Motor neuron (in vitro differentiated cells): ENCODE data around the gene ORC2. TPM values are rescaled to one million over a fixed set of nuclear protein-coding genes. Genes with fewer than 3 reads are reported as not detected.
A peak's percentile ranks its signal among the peaks of the same experiment; 100 is the strongest.
"Not testable (repeated sequence)": the region's sequence is repeated elsewhere in the genome, so short reads cannot be mapped to it uniquely, and the experiment has no call there.

Experiments
- ATAC-seq, 8 experiments: fragments of 200-7000 bp; cut with Tn5 transposase; replicated peaks in 6 of 8; 2 replicates each; pipeline ENCODE4 v1.8.0; 2021; ENCODE audit warnings: mild to moderate bottlenecking in 8 of 8, moderate library complexity in 8 of 8
- H3K27ac ChIP-seq, 2 donors: fragments of 250-450 bp; sonication (Bioruptor Pico); 2 replicates each; pipeline ENCODE4 v1.9.0; 2021; ENCODE audit warnings: antibody characterized with exemption in 2 of 2, mild to moderate bottlenecking in 2 of 2, moderate library complexity in 1 of 2
- H3K4me1 ChIP-seq, 2 donors: fragments of 250-450 bp; sonication (Bioruptor Pico); replicated peaks in 1 of 2; 2 replicates each; pipeline ENCODE4 v1.6.1; 2021; ENCODE audit warnings: antibody characterized with exemption in 2 of 2, mild to moderate bottlenecking in 2 of 2, moderate library complexity in 1 of 2
- H3K4me3 ChIP-seq, 5 donors: fragments of 250-450 bp; sonication (Bioruptor Pico); 2 replicates each; pipeline ENCODE4 v1.9.0; 2021; ENCODE audit warnings: antibody characterized with exemption in 5 of 5, mild to moderate bottlenecking in 5 of 5, moderate library complexity in 4 of 5
- WGBS, 10 experiments: fragments of 450-650 bp; shearing (Covaris generic); methylation state at CpG; one replicate each; pipeline ENCODE4 v1.0.0; 2022; 5-methylcytosine and 5-hydroxymethylcytosine counted together
- in situ Hi-C, 9 experiments: fragments of 400-800 bp; cut with MboI; loops; one replicate each; pipeline ENCODE4 v1.15.0; 2021; ENCODE audit warnings: low sequenced_read_pairs in 9 of 9, low pct_unique_long_range_greater_than_20kb in 2 of 9; ENCODE audit not compliant: unreplicated experiment in 9 of 9
- total RNA-seq, 8 experiments: library from RNA; unstranded; fragments of 300-600 nt; gene quantifications; 2 replicates each; pipeline versions ENCODE4 v1.2.3 to v1.2.4, GENCODE V29; 2022

ORC2 gene
- total RNA-seq: 10 to 100 TPM in 5 of 8 experiments, 1 to 10 TPM in 3; 7.7 to 36.9 (median 13.6) TPM

GRCh38 chr2:200963124-200963917 lies at the start of gene ORC2:
ORC2 (minus strand) TSS chr2:200963660; CDS start chr2:200958123, 5,537 bp downstream.
- WGBS, 10 experiments: 0 to 1% (median 0%) methylated on average over 1 to 23 of the region's 61 CpGs; no CpG with 5 or more reads in 6 of the 10 experiments
- in situ Hi-C loops: loop anchor here in 1 of 9 experiments (25.0 kb wide), 1 partner anchor 99 kb away; the partner anchor contains the start of genes HYCC2 and NDUFB3
- peak within 1 kb of the TSS; percentile 58 to 86 for H3K27ac ChIP-seq
- ATAC-seq: peak; percentile 91 to 99 (median 98)
- peak within 1 kb of the TSS; percentile 72 to 99 (median 89) for H3K4me3 ChIP-seq
- H3K4me1 ChIP-seq: peaks cover 14 to 19% of the 10 kb centered on the region in 2 donors

- no peaks in the 10 kb centered on the region for H3K4me1 ChIP-seq
- no peak for ATAC-seq
- H3K27ac ChIP-seq: no peak overlapping the region
- 80 to 100% (median 98%) methylated on average over 1 to 2 of the region's 2 CpGs; no CpG with 5 or more reads in 2 of the 10 experiments for WGBS, 10 experiments
- no peak overlapping the region for H3K4me3 ChIP-seq
- in situ Hi-C loops: no loop called here
Measured at GRCh38 chr2:201008296-201008829, 44.9 kb upstream of the ORC2 start.

GRCh38 chr2:201007584-201007998 lies 44.1 kb upstream of the ORC2 start:
- in situ Hi-C loops: no loop called here

GRCh38 chr2:201006704-201007103 lies 43.2 kb upstream of the ORC2 start:
- no peak for ATAC-seq
- in situ Hi-C loops: no loop called here
- no peak overlapping the region for H3K27ac ChIP-seq

More at GRCh38 chr2:201007584-201007998, 44.1 kb upstream of the ORC2 start:
- Histone ChIP-seq H3K4me1 (no peaks in the 10 kb centered on the region), H3K4me3 (no peak overlapping the region), H3K27ac (no peak overlapping the region)
- 50 to 100% (median 93%) methylated on average over 1 to 2 of the region's 3 CpGs; no CpG with 5 or more reads in 2 of the 10 experiments for WGBS, 10 experiments
- ATAC-seq: no peak

GRCh38 chr2:201004370-201004769 lies 40.9 kb upstream of the ORC2 start:
- no peak overlapping the region for H3K4me3 ChIP-seq
- WGBS, 10 experiments: 100% methylated on average over 2 of the region's 3 CpGs; no CpG with 5 or more reads in 8 of the 10 experiments
- H3K27ac ChIP-seq: no peak overlapping the region
- no peaks in the 10 kb centered on the region for H3K4me1 ChIP-seq
- ATAC-seq: no peak
- in situ Hi-C loops: no loop called here

More at GRCh38 chr2:201006704-201007103, 43.2 kb upstream of the ORC2 start:
- H3K4me3 ChIP-seq: no peak overlapping the region
- H3K4me1 ChIP-seq: no peaks in the 10 kb centered on the region

- no peak overlapping the region for H3K4me3 ChIP-seq
- in situ Hi-C loops: no loop called here
- ATAC-seq: no peak
- no peak overlapping the region for H3K27ac ChIP-seq
- WGBS, 10 experiments: 81 to 100% (median 95%) methylated on average over 1 to 3 of the region's 3 CpGs; no CpG with 5 or more reads in 1 of the 10 experiments
- no peaks in the 10 kb centered on the region for H3K4me1 ChIP-seq
Measured at GRCh38 chr2:200993097-200993496, 29.6 kb upstream of the ORC2 start.

GRCh38 chr2:200987137-200987536 lies 23.7 kb upstream of the ORC2 start:
- no peak overlapping the region for H3K4me3 ChIP-seq
- WGBS, 10 experiments: 55 to 95% (median 92%) methylated on average over 2 to 7 of the region's 8 CpGs; no CpG with 5 or more reads in 4 of the 10 experiments
- in situ Hi-C loops: no loop called here
- ATAC-seq: no peak
- no peak overlapping the region for H3K27ac ChIP-seq
- no peaks in the 10 kb centered on the region for H3K4me1 ChIP-seq

- WGBS, 10 experiments: 40 to 100% (median 85%) methylated on average over 1 to 2 of the region's 2 CpGs; no CpG with 5 or more reads in 2 of the 10 experiments
- Histone ChIP-seq H3K4me1 (no peaks in the 10 kb centered on the region), H3K27ac (no peak overlapping the region), H3K4me3 (no peak overlapping the region)
- in situ Hi-C loops: no loop called here
- peak in 3 of 8 experiments; percentile 52 to 84 (median 66) for ATAC-seq
Measured at GRCh38 chr2:200985799-200986198, 22.3 kb upstream of the ORC2 start.

GRCh38 chr2:200976710-200977109 lies 13.2 kb upstream of the ORC2 start:
- no peak overlapping the region for H3K4me3 ChIP-seq
- ATAC-seq: no peak
- H3K4me1 ChIP-seq: no peaks in the 10 kb centered on the region
- no peak overlapping the region for H3K27ac ChIP-seq
- in situ Hi-C loops: no loop called here

- in situ Hi-C loops: no loop called here
- no peak for ATAC-seq
Measured at GRCh38 chr2:200975672-200976071, 12.2 kb upstream of the ORC2 start.

GRCh38 chr2:200970057-200970456 lies 6.6 kb upstream of the ORC2 start:
- 83 to 100% (median 88%) methylated on average over 1 to 2 of the region's 3 CpGs; no CpG with 5 or more reads in 3 of the 10 experiments for WGBS, 10 experiments
- not testable (repeated sequence) for H3K4me3 ChIP-seq, H3K27ac ChIP-seq, ATAC-seq, H3K4me1 ChIP-seq
- in situ Hi-C loops: loop anchor here in 1 of 9 experiments (25.0 kb wide), 1 partner anchor 92 kb away; the partner anchor contains the start of genes HYCC2 and NDUFB3

More at GRCh38 chr2:200975672-200976071, 12.2 kb upstream of the ORC2 start:
- H3K4me3 ChIP-seq: no peak overlapping the region
- no peaks in the 10 kb centered on the region for H3K4me1 ChIP-seq
- H3K27ac ChIP-seq: no peak overlapping the region

- 73 to 100% (median 94%) methylated on average over 1 to 2 of the region's 2 CpGs; no CpG with 5 or more reads in 4 of the 10 experiments for WGBS, 10 experiments
- ATAC-seq: no peak
- Histone ChIP-seq H3K4me1 (peaks cover 5 to 9% of the 10 kb centered on the region in 2 donors), H3K4me3 (no peak overlapping the region), H3K27ac (no peak overlapping the region)
- in situ Hi-C loops: loop anchor here in 1 of 9 experiments (25.0 kb wide), 1 partner anchor 94 kb away; the partner anchor contains the start of genes HYCC2 and NDUFB3
Measured at GRCh38 chr2:200968735-200969134, 5.3 kb upstream of the ORC2 start.

- WGBS, 10 experiments: 73 to 100% (median 86%) methylated on average over 1 of the region's 1 CpG; no CpG with 5 or more reads in 4 of the 10 experiments
- Histone ChIP-seq H3K4me3 (no peak overlapping the region), H3K27ac (no peak overlapping the region), H3K4me1 (peaks cover 5 to 9% of the 10 kb centered on the region in 2 donors)
- peak in 1 of 8 experiments; percentile 2 for ATAC-seq
- in situ Hi-C loops: loop anchor here in 1 of 9 experiments (25.0 kb wide), 1 partner anchor 94 kb away; the partner anchor contains the start of genes HYCC2 and NDUFB3
Measured at GRCh38 chr2:200968162-200968561, 4.7 kb upstream of the ORC2 start.
